Activated CD4-positive, CD25-positive, alpha-beta regulatory T cell treated with anti-CD3 and anti-CD28 coated beads, Interleukin-2, amount 50 U/mL, for 72 hours (primary cell): ENCODE data around the gene ITM2B.

ENCODE experiments used
- DNase-seq: peaks from one replicate; pipeline ENCODE4 v3.0.0; 2021

ITM2B gene

GRCh38 chr13:48264058-48264457 is 31.1 kb downstream of the ITM2B start:
- DNase-seq: no peak

DNA sequence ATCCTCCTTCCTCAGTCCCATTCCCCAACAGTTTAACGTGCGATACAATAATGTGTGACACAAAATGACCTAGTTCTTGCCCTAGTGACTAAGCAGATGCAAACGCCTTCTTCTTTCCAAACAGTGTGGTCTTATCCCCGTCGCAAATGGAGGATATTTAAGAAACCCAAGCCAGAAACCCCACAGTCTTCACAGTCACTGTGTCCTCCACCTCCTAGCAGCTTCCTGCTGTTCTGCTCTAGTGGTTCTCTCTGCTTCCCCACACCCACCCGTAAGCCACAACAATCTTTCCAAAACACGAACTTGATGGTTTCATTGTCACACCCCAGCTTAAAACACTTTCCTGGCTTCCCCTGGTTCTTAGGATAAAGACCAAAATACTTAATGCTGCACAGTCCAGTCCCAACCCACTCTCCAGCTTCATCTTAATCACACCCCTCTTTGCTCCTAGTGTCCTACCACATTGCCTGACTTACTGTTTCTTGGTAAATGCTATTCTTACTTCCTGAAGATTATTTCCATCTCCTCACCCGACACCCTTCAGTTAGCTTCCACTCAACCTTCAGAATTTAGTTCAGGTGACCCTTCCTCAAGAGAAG is 32.3 kb downstream of the ITM2B start:
- no peak for DNase-seq

DNA sequence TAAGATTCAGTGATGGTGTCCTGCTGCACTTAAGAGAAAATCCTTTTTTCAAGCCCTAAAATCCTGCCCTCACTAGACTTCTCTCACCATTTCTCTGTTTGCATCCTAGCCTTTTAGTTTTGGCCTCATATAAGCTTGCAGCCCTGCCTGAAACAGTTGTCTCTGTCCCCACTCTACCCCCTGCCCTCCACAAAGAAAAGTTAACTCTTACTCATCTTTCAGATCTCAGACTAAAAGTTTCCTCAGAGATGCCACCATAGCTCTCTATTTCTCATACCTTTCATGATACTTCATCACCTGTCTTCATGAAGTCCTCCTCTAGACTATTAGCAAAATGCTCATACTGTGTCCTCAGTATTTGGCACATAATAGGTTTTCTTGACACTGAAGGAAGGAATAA is 33.1 kb downstream of the ITM2B start:
- DNase-seq: no peak

DNA sequence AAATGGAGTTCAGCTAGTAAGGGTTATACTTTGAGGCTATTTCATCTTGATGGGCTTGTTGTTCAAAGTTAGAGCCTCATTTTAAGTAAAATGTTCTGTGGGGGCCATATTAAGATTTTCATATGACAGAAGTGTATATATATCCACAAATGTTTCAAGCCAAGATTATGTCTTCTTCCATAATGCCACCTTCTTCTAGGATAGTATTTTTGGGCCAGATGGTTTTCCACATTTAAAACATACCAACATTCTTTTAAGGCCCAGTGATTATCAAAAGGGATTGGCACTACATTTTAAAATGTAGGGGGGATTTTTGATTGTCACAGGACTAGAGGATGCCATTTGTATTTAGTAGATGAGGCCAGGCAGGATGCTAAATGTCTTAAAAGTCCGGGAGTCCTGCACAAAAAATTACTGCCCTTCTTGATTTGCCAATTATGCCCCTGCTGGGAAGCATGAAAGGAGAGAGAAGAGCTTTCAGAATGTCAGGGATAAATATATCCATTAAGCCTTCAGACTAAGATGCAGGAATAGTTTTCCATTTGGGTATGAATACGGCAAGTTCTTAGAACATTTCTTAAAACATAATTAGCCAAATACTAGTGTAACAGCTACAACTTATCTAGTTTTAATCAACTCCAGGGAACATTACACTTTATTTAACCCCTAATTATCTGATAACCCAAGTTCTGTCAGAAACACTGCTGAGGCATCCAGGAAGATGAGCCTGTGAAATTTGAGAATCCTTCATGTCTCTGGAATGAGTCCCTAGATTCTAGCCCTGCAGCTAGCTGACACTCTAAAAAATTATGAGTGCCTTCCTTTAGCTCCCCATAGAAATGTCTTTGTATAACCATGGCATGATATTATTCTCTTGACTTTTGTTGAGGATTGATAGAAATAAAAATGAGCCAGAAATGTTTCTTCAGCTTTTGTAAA is 34.0 kb downstream of the ITM2B start:
- no peak for DNase-seq

GRCh38 chr13:48268019-48268418 is 35.0 kb downstream of the ITM2B start:
- no peak for DNase-seq

GRCh38 chr13:48273346-48273745 is 40.3 kb downstream of the ITM2B start:
- DNase-seq: no peak

DNA sequence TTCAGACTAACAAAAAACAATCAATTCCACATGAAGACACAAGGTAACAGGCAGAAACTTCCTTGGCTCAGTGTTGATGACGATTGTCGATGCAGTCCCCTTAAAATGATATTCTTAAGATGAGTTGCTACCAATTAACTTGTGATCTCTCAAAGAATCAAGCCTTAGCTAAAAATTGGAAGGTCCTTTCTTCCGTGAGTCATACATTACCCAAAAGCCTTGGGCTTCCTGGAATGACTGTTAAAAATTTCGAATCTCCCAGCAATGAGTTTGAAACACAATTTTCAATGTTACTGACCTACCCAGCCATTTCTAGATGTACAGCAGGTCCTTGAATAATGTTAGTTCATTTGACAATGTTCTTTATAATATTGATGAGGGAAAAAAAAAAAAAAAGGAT is 42.5 kb downstream of the ITM2B start:
- no peak for DNase-seq

- DNase-seq: no peak
Observed at GRCh38 chr13:48278806-48279205, 45.8 kb downstream of the ITM2B start.

DNA sequence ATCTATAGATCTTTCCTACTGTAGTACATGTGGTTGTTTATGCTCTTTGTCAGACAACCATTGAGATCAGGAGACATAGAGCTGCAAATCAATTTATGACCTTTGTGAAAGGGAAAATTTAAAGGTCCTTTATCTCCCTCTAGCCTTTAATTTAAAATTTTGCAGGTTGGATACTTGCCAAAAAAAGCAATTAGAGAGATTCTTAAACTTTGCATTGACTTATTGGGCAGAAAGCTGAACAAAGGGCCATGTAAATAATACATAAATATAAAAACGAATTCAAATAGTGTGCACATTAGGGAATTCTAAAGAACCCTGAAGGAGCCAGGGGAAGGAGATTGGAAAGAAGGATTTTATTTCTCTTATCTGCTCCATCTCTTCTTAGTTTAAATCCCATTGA is 48.5 kb downstream of the ITM2B start:
- no peak for DNase-seq

DNA sequence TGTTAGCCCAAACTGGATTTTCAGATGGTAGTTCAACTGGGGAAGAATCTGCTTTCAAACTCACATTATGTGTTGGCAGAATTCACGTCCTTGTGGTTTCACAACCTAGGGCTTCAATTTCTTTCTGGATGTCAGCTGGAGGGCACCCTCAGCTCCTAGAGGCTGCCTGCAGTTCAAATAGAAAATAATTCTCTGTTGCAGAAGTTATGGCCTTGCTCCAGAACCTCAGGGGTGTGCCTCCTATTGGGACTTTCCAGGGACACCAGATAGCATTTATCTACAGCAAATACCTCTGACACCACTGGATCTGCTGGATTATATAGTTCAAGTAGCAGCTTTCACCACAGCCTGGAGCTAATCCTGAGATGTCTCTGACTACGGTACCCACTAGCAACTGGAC is 58.7 kb downstream of the ITM2B start:
- no peak for DNase-seq

- DNase-seq: no peak
Observed at GRCh38 chr13:48292650-48293049, 59.6 kb downstream of the ITM2B start.

- no peak for DNase-seq
Observed at GRCh38 chr13:48294653-48295052, 61.6 kb downstream of the ITM2B start.

GRCh38 chr13:48295271-48295670 is 62.3 kb downstream of the ITM2B start:
- DNase-seq: no peak

DNA sequence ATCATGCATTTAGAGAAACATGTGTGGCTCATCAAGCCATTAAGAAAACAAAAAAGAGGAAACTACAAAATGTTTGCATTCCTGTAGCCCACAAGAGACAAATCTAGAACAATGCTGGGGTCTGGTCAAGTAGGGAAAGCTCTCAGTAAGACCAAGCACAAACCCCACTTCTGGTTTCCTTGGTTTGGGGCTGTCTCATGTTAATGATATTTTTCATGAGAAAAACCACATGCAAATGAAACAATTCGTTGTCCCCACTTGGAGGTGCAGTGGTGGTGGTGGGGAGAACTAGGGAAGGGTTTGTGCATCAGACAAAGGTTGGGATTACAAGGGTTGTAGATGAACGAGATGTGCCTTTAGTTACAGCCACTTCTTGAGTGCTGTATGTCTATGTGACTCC is 63.5 kb downstream of the ITM2B start:
- DNase-seq: no peak

DNA sequence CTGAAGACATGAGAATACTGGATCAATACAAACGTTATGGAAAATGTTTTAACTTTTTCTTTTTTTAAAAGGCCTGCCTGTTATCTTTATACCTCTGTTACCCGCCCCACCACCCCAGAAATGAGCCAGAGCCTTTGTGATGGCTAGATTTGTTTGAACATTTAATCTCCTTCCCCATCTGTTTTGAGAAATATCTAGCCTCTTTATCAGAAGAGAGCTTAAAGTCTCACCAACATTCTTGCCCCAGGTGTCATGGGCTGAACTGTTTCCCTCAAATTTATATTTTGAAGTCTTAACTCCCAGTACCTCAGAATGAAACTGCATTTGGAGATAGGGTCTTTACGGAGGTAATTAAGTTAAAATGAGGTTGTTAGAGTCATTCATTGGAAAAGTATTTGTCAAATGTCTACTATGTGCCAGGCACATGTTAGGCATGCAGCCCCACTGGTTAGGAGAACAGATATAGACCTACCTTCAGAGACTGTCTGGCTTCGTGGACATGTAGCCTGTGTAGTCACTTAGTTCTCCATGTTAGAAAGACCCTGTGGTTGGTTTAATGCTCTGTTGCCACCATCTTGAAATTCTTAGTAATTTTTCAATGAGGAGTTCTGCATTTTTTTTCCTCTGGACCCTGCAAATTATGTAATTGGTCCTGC is 64.3 kb downstream of the ITM2B start:
- DNase-seq: no peak

GRCh38 chr13:48299591-48299990 is 66.6 kb downstream of the ITM2B start:
- DNase-seq: no peak

- no peak for DNase-seq
Observed at GRCh38 chr13:48302871-48303358, 69.9 kb downstream of the ITM2B start.

GRCh38 chr13:48303359-48304142 is 70.5 kb downstream of the ITM2B start, which contains the start of gene RB1:
TSS of gene RB1 (plus strand) at chr13:48303751. CDS start at chr13:48303913, 162 bp downstream.
- DNase-seq: peak; percentile 93

DNA sequence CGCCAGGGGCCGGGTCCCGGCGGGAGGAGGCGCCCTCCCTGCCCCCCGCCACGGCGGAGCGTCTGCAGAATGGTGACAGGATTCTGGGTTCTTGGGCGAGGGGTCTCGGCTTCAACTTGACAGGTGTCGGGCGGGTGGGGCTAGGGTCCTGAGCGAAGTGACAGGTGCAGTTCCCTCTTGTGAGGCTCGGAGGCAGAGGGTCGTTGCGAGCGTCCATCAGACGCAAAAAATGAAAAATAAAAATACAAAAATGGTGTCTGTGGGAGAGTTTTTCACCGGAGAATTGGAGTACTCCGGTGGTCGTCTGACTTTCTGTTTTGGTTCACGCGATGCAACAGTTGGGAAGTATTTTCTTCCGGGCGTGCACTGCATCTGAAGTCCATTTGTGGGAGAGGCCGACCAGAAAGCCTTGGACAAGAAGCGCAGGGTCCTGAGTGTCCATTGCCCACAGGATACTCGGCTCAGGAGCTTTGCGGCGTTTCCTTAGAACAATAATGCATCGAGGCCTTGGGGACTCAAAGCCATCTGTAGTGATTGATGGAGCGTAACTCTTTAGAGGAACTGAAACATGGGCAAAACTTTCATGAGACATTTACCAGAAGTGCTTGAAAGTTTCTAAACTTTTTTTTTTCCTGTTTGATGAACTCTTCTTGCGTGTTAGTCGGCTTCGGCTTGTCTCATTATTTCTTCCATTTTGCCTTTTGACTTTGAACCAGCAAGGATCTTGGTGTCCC is 71.3 kb downstream of the ITM2B start:
- DNase-seq: peak; percentile 36

DNA sequence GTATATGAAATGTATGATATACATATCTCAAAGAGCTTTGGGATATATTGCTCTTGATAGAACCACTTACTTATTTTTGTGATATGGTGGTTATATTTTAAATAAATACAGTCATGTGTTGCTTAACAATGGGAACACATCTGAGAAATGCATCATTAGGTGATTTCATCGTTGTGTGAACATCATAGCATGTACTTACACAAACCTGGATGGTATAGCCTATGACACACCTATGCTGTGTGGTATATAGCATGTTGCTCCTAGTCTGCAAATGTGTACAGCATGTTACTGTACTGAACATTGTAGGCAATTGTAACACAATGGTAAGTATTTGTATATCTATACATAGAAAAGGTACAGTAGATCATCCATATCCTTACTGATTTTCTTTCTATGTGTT is 78.2 kb downstream of the ITM2B start:
- DNase-seq: no peak

GRCh38 chr13:48315969-48316650 is 83.1 kb downstream of the ITM2B start:
- no peak for DNase-seq
